Adipose tissue (tissue), 3 donors: ENCODE measurements around the gene TOMM7. TPM values are rescaled to one million over a fixed set of nuclear protein-coding genes. Genes with fewer than 3 reads are reported as not detected.
"Not testable (repeated sequence)": the region's sequence is repeated elsewhere in the genome, so short reads cannot be mapped to it uniquely, and the experiment has no call there.

Source experiments
- H3K27ac ChIP-seq: one replicate; pipeline ENCODE4 v1.5.1; 2013; ENCODE audit warnings: low read depth, low read length
- WGBS, 3 donors: extraction: QIAGEN DNeasy Blood & Tissue Kit; methylation state at CpG; one replicate each; pipeline ENCODE4 v1.1.7; 2013; 5-methylcytosine and 5-hydroxymethylcytosine counted together
- polyA plus RNA-seq, 3 donors: library from polyadenylated mRNA; stranded (reverse); fragments of 200-250 nt; gene quantifications; one replicate each; pipeline ENCODE4 v1.2.3, GENCODE V29; 2013
- donor health status: healthy with polysubstance abuse.
- donor health status: Bipolar disorder and iron deficiency.
- donor health status: healthy.

Gene TOMM7
- polyA plus RNA-seq, 3 donors: 226 to 789 (median 356) TPM

- WGBS, 3 donors: 89 to 95% (median 92%) methylated on average over 4 of the region's 4 CpGs
- no peak overlapping the region for H3K27ac ChIP-seq
Measured at GRCh38 chr7:22801912-22802311, 20.7 kb downstream of the TOMM7 start.

- 75 to 89% (median 80%) methylated on average over 2 of the region's 2 CpGs for WGBS, 3 donors
- H3K27ac ChIP-seq: no peak overlapping the region
Measured at GRCh38 chr7:22799633-22800032, 23.0 kb downstream of the TOMM7 start.

- WGBS, 3 donors: 84 to 94% (median 93%) methylated on average over 5 of the region's 5 CpGs
- H3K27ac ChIP-seq: no peak overlapping the region
Measured at GRCh38 chr7:22793593-22794462, 28.8 kb downstream of the TOMM7 start.

- 52 to 70% (median 68%) methylated on average over 4 of the region's 4 CpGs for WGBS, 3 donors
- H3K27ac ChIP-seq: no peak overlapping the region
Measured at GRCh38 chr7:22791204-22792158, 31.2 kb downstream of the TOMM7 start.

- WGBS, 3 donors: 92 to 93% (median 92%) methylated on average over 13 of the region's 13 CpGs
- not testable (repeated sequence) for H3K27ac ChIP-seq
Measured at GRCh38 chr7:22790640-22791039, 32.0 kb downstream of the TOMM7 start.

- no peak overlapping the region for H3K27ac ChIP-seq
Measured at GRCh38 chr7:22787951-22788350, 34.7 kb downstream of the TOMM7 start.

GRCh38 chr7:22786290-22786932 lies 36.2 kb downstream of the TOMM7 start:
- no peak overlapping the region for H3K27ac ChIP-seq
- 36 to 75% (median 71%) methylated on average over 3 of the region's 3 CpGs for WGBS, 3 donors

GRCh38 chr7:22784346-22784745 lies 38.3 kb downstream of the TOMM7 start:
- no peak overlapping the region for H3K27ac ChIP-seq
- 38 to 66% (median 63%) methylated on average over 1 of the region's 1 CpG for WGBS, 3 donors

GRCh38 chr7:22783421-22783820 lies 39.2 kb downstream of the TOMM7 start:
- no peak overlapping the region for H3K27ac ChIP-seq
- WGBS, 3 donors: 91 to 93% (median 91%) methylated on average over 5 of the region's 5 CpGs

- no peak overlapping the region for H3K27ac ChIP-seq
- 54 to 62% (median 58%) methylated on average over 7 of the region's 7 CpGs for WGBS, 3 donors
Measured at GRCh38 chr7:22782616-22783232, 39.9 kb downstream of the TOMM7 start.

- WGBS, 3 donors: 53 to 75% (median 54%) methylated on average over 5 of the region's 5 CpGs
- no peak overlapping the region for H3K27ac ChIP-seq
Measured at GRCh38 chr7:22781230-22781711, 41.4 kb downstream of the TOMM7 start.

GRCh38 chr7:22779730-22780323 lies 42.8 kb downstream of the TOMM7 start:
- not testable (repeated sequence) for H3K27ac ChIP-seq
- 63 to 81% (median 75%) methylated on average over 4 of the region's 4 CpGs for WGBS, 3 donors

- 73 to 83% (median 73%) methylated on average over 4 of the region's 4 CpGs for WGBS, 3 donors
- no peak overlapping the region for H3K27ac ChIP-seq
Measured at GRCh38 chr7:22776964-22777363, 45.7 kb downstream of the TOMM7 start.

GRCh38 chr7:22772885-22773284 lies 49.8 kb downstream of the TOMM7 start:
- WGBS, 3 donors: 66 to 72% (median 71%) methylated on average over 4 of the region's 4 CpGs
- H3K27ac ChIP-seq: no peak overlapping the region

- WGBS, 3 donors: 70 to 85% (median 81%) methylated on average over 4 of the region's 4 CpGs
- no peak overlapping the region for H3K27ac ChIP-seq
Measured at GRCh38 chr7:22771872-22772228, 50.8 kb downstream of the TOMM7 start.

GRCh38 chr7:22771194-22771871 lies 51.3 kb downstream of the TOMM7 start:
- no peak overlapping the region for H3K27ac ChIP-seq
- WGBS, 3 donors: 88 to 97% (median 95%) methylated on average over 1 of the region's 1 CpG

GRCh38 chr7:22765609-22766008 lies 57.0 kb downstream of the TOMM7 start:
- whole genome bisulfite sequencing, 3 donors: 54 to 81% (median 75%) methylated on average over 4 of the region's 4 CpGs
- no peak overlapping the region for H3K27ac ChIP-seq
